Panc1 (cell line): ENCODE data around the gene FCHSD2. TPM values are rescaled to one million over a fixed set of nuclear protein-coding genes. Genes with fewer than 3 reads are reported as not detected.

ENCODE experiments used
- ATAC-seq: fragments of 200-7000 bp; cut with Tn5 transposase; 2 replicates; pipeline ENCODE4 v1.9.1; 2020; ENCODE audit warnings: mild to moderate bottlenecking, moderate library complexity
- BruUV-seq: library from RNA; stranded (reverse); fragments of 400-500 nt; replicated peaks from 2 replicates; lab custom pipeline; 2021; lab: Mats Ljungman, UMichigan
- CTCF ChIA-PET: fragments of 300-600 bp; sonication (Branson Sonifier 250); formaldehyde crosslinking; loops from one replicate; lab custom pipeline; 2022; ENCODE audit warnings: antibody characterized with exemption; lab: Charles Lee
- POLR2A ChIA-PET: fragments of 300-600 bp; sonication (Branson Sonifier 250); formaldehyde crosslinking; loops from one replicate; lab custom pipeline; 2022; ENCODE audit warnings: antibody characterized with exemption; lab: Charles Lee
- DNase-seq: peaks from one replicate; pipeline ENCODE4 v3.0.0-alpha.2; 2010; ENCODE audit warnings: low read depth, low spot score
- H3K27ac ChIP-seq: 2 replicates; pipeline ENCODE4 v1.5.1; 2011; ENCODE audit warnings: mild to moderate bottlenecking, low read length, inconsistent platforms
- H3K27me3 ChIP-seq: fragments of 200-500 bp; sonication (Bioruptor generic); 2 replicates; pipeline ENCODE4 v1.6.0; 2014; ENCODE audit warnings: low read length, inconsistent platforms; ENCODE audit not compliant: control insufficient read depth, insufficient read depth
- H3K36me3 ChIP-seq: fragments of 200-500 bp; sonication (Bioruptor generic); 2 replicates; pipeline ENCODE4 v1.5.1; 2014; ENCODE audit warnings: inconsistent platforms, mild to moderate bottlenecking, low read length, moderate library complexity; ENCODE audit not compliant: control insufficient read depth, insufficient read depth
- H3K4me1 ChIP-seq: 2 replicates; pipeline ENCODE4 v1.5.1; 2011; ENCODE audit warnings: inconsistent platforms, mild to moderate bottlenecking, low read length, moderate library complexity; ENCODE audit not compliant: control insufficient read depth, insufficient read depth
- H3K4me3 ChIP-seq, 2 experiments: 2 replicates each; pipeline ENCODE4 v1.5.1; 2011 to 2012; ENCODE audit warnings: low read depth in 2 of 2, low read length in 2 of 2, mild to moderate bottlenecking in 2 of 2, inconsistent platforms in 1 of 2, moderate library complexity in 1 of 2
- H3K9me3 ChIP-seq: fragments of 200-500 bp; sonication (Bioruptor generic); 2 replicates; pipeline ENCODE4 v1.5.1; 2014; ENCODE audit warnings: low read depth, mild to moderate bottlenecking, inconsistent platforms, low read length, moderate library complexity; ENCODE audit not compliant: control insufficient read depth, insufficient read depth
- CTCF ChIP-seq: fragments of 450-650 bp; IDR thresholded peaks from 2 replicates; pipeline ENCODE4 v1.5.1; 2017; ENCODE audit warnings: mild to moderate bottlenecking
- POLR2AphosphoS5 ChIP-seq: IDR thresholded peaks from 2 replicates; pipeline ENCODE4 v1.6.1; 2012; ENCODE audit warnings: mild to moderate bottlenecking, low read depth, low read length, moderate library complexity
- SIN3A ChIP-seq: IDR thresholded peaks from 2 replicates; pipeline ENCODE4 v1.6.1; 2012; ENCODE audit warnings: low read depth, mild to moderate bottlenecking, low read length, moderate library complexity, borderline replicate concordance; ENCODE audit not compliant: insufficient read depth
- TCF7L2 ChIP-seq: IDR thresholded peaks from 2 replicates; pipeline ENCODE4 v1.6.1; 2011; ENCODE audit warnings: mild to moderate bottlenecking, low read depth, low read length, inconsistent platforms
- in situ Hi-C: cut with HindIII; loops from 2 replicates; pipeline ENCODE4 v1.10.0; 2016; ENCODE audit warnings: low sequenced_read_pairs, low pct_unique_long_range_greater_than_20kb
- intact Hi-C: fragments of 100-400 bp; cut with micrococcal nuclease; formaldehyde crosslinking; loops from one replicate; pipeline ENCODE4 v1.10.0; 2022; ENCODE audit not compliant: unreplicated experiment
- total RNA-seq: library from RNA; stranded (reverse); gene quantifications from one replicate; pipeline ENCODE4 v1.2.1, GENCODE V29; 2021; ENCODE audit not compliant: unreplicated experiment
- TF ChIP-seq, protein P1 (sequence below), 2 experiments: IDR thresholded peaks; 2 replicates each; pipeline ENCODE4 v1.6.1; 2011 to 2012; ENCODE audit warnings: low read depth in 2 of 2, control low read depth in 1 of 2, low read length in 1 of 2, mild to moderate bottlenecking in 1 of 2, moderate library complexity in 1 of 2; ENCODE audit not compliant: insufficient read depth in 1 of 2

Gene FCHSD2
- total RNA-seq, 1 experiment from 2014 or later: 31.8 TPM

- Histone ChIP-seq H3K27ac (no peak overlapping the region), H3K27me3 (no peaks in the 10 kb centered on the region), H3K36me3 (no peaks in the 10 kb centered on the region), H3K4me1 (no peaks in the 10 kb centered on the region), H3K9me3 (no peaks in the 10 kb centered on the region), H3K4me3 (no peak overlapping the region)
- in situ Hi-C loops (no loop called here), intact Hi-C loops (no loop called here)
- POLR2A ChIA-PET: no interaction called here
- CTCF ChIA-PET: interaction anchor here (0.6 kb wide), 1 partner anchor 48 kb away, joined by 7 read pairs; no protein-coding TSS in a partner anchor
- DNase-seq (no peak), ATAC-seq (no peak)
- TF ChIP-seq SIN3A: no peak
- TF ChIP-seq POLR2AphosphoS5: no peak
- TF ChIP-seq, protein P1, sequence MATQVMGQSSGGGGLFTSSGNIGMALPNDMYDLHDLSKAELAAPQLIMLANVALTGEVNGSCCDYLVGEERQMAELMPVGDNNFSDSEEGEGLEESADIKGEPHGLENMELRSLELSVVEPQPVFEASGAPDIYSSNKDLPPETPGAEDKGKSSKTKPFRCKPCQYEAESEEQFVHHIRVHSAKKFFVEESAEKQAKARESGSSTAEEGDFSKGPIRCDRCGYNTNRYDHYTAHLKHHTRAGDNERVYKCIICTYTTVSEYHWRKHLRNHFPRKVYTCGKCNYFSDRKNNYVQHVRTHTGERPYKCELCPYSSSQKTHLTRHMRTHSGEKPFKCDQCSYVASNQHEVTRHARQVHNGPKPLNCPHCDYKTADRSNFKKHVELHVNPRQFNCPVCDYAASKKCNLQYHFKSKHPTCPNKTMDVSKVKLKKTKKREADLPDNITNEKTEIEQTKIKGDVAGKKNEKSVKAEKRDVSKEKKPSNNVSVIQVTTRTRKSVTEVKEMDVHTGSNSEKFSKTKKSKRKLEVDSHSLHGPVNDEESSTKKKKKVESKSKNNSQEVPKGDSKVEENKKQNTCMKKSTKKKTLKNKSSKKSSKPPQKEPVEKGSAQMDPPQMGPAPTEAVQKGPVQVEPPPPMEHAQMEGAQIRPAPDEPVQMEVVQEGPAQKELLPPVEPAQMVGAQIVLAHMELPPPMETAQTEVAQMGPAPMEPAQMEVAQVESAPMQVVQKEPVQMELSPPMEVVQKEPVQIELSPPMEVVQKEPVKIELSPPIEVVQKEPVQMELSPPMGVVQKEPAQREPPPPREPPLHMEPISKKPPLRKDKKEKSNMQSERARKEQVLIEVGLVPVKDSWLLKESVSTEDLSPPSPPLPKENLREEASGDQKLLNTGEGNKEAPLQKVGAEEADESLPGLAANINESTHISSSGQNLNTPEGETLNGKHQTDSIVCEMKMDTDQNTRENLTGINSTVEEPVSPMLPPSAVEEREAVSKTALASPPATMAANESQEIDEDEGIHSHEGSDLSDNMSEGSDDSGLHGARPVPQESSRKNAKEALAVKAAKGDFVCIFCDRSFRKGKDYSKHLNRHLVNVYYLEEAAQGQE (IDR thresholded peaks at IDR 0.05; ENCODE audit: insufficient read depth in 1 of 2, low read depth in 2 of 2, low read length in 1 of 2): no peak
- no peak for TF ChIP-seq TCF7L2
- no peak for TF ChIP-seq CTCF
- BruUV-seq: no TSS peak
Measured at GRCh38 chr11:72972496-72973128, 169.5 kb downstream of the FCHSD2 start.

GRCh38 chr11:72971192-72971967 lies 170.7 kb downstream of the FCHSD2 start:
- no peak for DNase-seq
- Histone ChIP-seq H3K27ac (no peak overlapping the region), H3K4me1 (no peaks in the 10 kb centered on the region), H3K27me3 (no peaks in the 10 kb centered on the region), H3K9me3 (no peaks in the 10 kb centered on the region), H3K36me3 (no peaks in the 10 kb centered on the region), H3K4me3 (no peak overlapping the region)
- ChIA-PET POLR2A (no interaction called here), CTCF (no interaction called here)
- no peak for ATAC-seq
- no TSS peak for BruUV-seq
- in situ Hi-C loops: no loop called here
- TF ChIP-seq CTCF (no peak), TCF7L2 (no peak), POLR2AphosphoS5 (no peak), SIN3A (no peak)
- TF ChIP-seq, protein P1 (IDR thresholded peaks at IDR 0.05; ENCODE audit: insufficient read depth in 1 of 2, low read depth in 2 of 2, low read length in 1 of 2): no peak
- intact Hi-C loops: no loop called here
